A673 (cell line): Measurements from ENCODE around the gene TIMM13. TPM values are rescaled to one million over a fixed set of nuclear protein-coding genes. Genes with fewer than 3 reads are reported as not detected.
"Not testable (repeated sequence)": the region's sequence is repeated elsewhere in the genome, so short reads cannot be mapped to it uniquely, and the experiment has no call there.

ENCODE experiments used
- BruUV-seq: library from RNA; stranded (reverse); fragments of 400-500 nt; replicated peaks from 2 replicates; lab custom pipeline; 2021; lab: Mats Ljungman, UMichigan
- CTCF ChIA-PET: fragments of 300-600 bp; sonication (Branson Sonifier 250); formaldehyde crosslinking; loops from one replicate; lab custom pipeline; 2022; ENCODE audit warnings: antibody characterized with exemption; lab: Charles Lee
- POLR2A ChIA-PET: fragments of 300-600 bp; sonication (Branson Sonifier 250); formaldehyde crosslinking; loops from one replicate; lab custom pipeline; 2022; ENCODE audit warnings: antibody characterized with exemption; ENCODE audit not compliant: low non-redundant PET; lab: Charles Lee
- DNase-seq: peaks from one replicate; pipeline ENCODE4 v3.0.0-alpha.2; 2015; ENCODE audit warnings: low spot score
- H3K27ac ChIP-seq: fragments of 200-600 bp; sonication (generic); 2 replicates; pipeline ENCODE4 v1.5.1; 2016; ENCODE audit warnings: mixed run types, low read depth, mild to moderate bottlenecking, mixed read lengths, antibody characterized with exemption, low read length; ENCODE audit not compliant: poor library complexity, severe bottlenecking
- H3K27me3 ChIP-seq: fragments of 200-600 bp; sonication (generic); replicated peaks from 2 replicates; pipeline ENCODE4 v1.6.1; 2017; ENCODE audit warnings: mixed run types, low read depth, mild to moderate bottlenecking, mixed read lengths, antibody characterized with exemption, low read length; ENCODE audit not compliant: insufficient read depth, poor library complexity
- H3K36me3 ChIP-seq: fragments of 200-600 bp; sonication (generic); 2 replicates; pipeline ENCODE4 v1.6.1; 2016; ENCODE audit warnings: mixed run types, mild to moderate bottlenecking, mixed read lengths, antibody characterized with exemption, low read length; ENCODE audit not compliant: insufficient read depth, poor library complexity, severe bottlenecking
- H3K4me1 ChIP-seq: fragments of 200-600 bp; sonication (generic); 2 replicates; pipeline ENCODE4 v1.6.1; 2017; ENCODE audit warnings: mixed run types, mild to moderate bottlenecking, mixed read lengths, antibody characterized with exemption, low read length; ENCODE audit not compliant: insufficient read depth, poor library complexity, severe bottlenecking
- H3K4me3 ChIP-seq: fragments of 200-600 bp; sonication (generic); 2 replicates; pipeline ENCODE4 v1.5.1; 2016; ENCODE audit warnings: low read depth, mixed run types, mild to moderate bottlenecking, mixed read lengths, low read length; ENCODE audit not compliant: poor library complexity, severe bottlenecking
- H3K9me3 ChIP-seq: fragments of 200-600 bp; sonication (generic); 2 replicates; pipeline ENCODE4 v1.6.1; 2016; ENCODE audit warnings: mixed run types, low read depth, mild to moderate bottlenecking, mixed read lengths, antibody characterized with exemption, low read length; ENCODE audit not compliant: poor library complexity, severe bottlenecking
- EZH2 ChIP-seq: fragments of 200-600 bp; sonication (generic); IDR thresholded peaks from 2 replicates; pipeline ENCODE4 v1.6.1; 2017; ENCODE audit warnings: borderline replicate concordance, low read depth, mild to moderate bottlenecking, mixed read lengths, antibody characterized with exemption, low read length; ENCODE audit not compliant: poor library complexity, severe bottlenecking
- intact Hi-C: fragments of 100-400 bp; cut with micrococcal nuclease; formaldehyde crosslinking; loops from one replicate; pipeline ENCODE4 v1.10.0; 2022; ENCODE audit not compliant: unreplicated experiment
- total RNA-seq: library from RNA; stranded (reverse); gene quantifications from 2 replicates; pipeline ENCODE4 v1.2.3, GENCODE V29; 2021
- TF ChIP-seq, protein P1 (sequence below): fragments of 300-800, 200-600 bp; sonication (generic); conservative IDR thresholded peaks from 2 replicates; pipeline ENCODE4 v1.5.1; 2017; ENCODE audit warnings: low read depth, mild to moderate bottlenecking, antibody characterized with exemption, low read length, moderate library complexity, mixed read lengths

TIMM13 gene
- total RNA-seq, 1 experiment from 2014 or later: 213 TPM

- no peaks in the 10 kb centered on the region for H3K9me3 ChIP-seq
- no peaks in the 10 kb centered on the region for H3K27me3 ChIP-seq
- no TSS peak for BruUV-seq
- no peaks in the 10 kb centered on the region for H3K36me3 ChIP-seq
- no peak for DNase-seq
- intact Hi-C loops: no loop called here
- no peak overlapping the region for H3K27ac ChIP-seq
- TF ChIP-seq EZH2: no peak
- TF ChIP-seq, protein P1, sequence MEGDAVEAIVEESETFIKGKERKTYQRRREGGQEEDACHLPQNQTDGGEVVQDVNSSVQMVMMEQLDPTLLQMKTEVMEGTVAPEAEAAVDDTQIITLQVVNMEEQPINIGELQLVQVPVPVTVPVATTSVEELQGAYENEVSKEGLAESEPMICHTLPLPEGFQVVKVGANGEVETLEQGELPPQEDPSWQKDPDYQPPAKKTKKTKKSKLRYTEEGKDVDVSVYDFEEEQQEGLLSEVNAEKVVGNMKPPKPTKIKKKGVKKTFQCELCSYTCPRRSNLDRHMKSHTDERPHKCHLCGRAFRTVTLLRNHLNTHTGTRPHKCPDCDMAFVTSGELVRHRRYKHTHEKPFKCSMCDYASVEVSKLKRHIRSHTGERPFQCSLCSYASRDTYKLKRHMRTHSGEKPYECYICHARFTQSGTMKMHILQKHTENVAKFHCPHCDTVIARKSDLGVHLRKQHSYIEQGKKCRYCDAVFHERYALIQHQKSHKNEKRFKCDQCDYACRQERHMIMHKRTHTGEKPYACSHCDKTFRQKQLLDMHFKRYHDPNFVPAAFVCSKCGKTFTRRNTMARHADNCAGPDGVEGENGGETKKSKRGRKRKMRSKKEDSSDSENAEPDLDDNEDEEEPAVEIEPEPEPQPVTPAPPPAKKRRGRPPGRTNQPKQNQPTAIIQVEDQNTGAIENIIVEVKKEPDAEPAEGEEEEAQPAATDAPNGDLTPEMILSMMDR: no peak
- H3K4me1 ChIP-seq: no peaks in the 10 kb centered on the region
- POLR2A ChIA-PET: interaction anchor here (0.6 kb wide), 1 partner anchor 252 kb away, joined by 3 read pairs; no protein-coding TSS in a partner anchor
- CTCF ChIA-PET: no interaction called here
- H3K4me3 ChIP-seq: no peak overlapping the region
These were observed 19.1 kb downstream of the TIMM13 start for GRCh38 chr19:2408247-2408646.

DNA sequence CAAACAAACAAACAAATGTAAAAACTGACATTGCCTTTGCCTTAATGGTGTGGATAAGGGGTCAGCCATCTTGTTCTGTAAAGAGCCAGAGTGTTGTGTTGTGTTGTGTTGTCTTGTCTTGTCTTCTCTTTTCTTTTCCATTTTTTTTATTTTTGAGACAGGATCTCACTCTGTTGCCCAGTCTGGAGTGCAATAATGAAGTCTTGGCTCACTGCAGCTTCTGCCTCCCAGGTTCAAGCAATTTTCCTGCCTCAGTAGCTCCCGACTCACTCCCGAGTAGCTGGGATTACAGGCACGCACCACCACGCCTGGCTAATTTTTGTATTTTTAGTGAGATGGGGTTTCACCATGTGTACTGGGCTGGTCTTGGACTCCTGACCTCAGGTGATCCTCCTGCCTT lies 27.8 kb downstream of the TIMM13 start:
- no peaks in the 10 kb centered on the region for H3K27me3 ChIP-seq
- H3K4me1 ChIP-seq: no peaks in the 10 kb centered on the region
- intact Hi-C loops: loop anchor here (10.0 kb wide), 1 partner anchor 215 kb away; no protein-coding TSS in a partner anchor
- CTCF ChIA-PET: interaction anchor here (0.5 kb wide), 1 partner anchor 1085 kb away, joined by 8 read pairs; no protein-coding TSS in a partner anchor
- no peak overlapping the region for H3K27ac ChIP-seq
- POLR2A ChIA-PET: no interaction called here
- TF ChIP-seq EZH2: no peak
- TF ChIP-seq, protein P1: no peak
- no peak overlapping the region for H3K4me3 ChIP-seq
- BruUV-seq: no TSS peak
- no peaks in the 10 kb centered on the region for H3K9me3 ChIP-seq
- DNase-seq: no peak
- H3K36me3 ChIP-seq: no peaks in the 10 kb centered on the region

GRCh38 chr19:2398735-2399305 lies 28.6 kb downstream of the TIMM13 start:
- TF ChIP-seq EZH2: no peak
- TF ChIP-seq, protein P1: no peak
- intact Hi-C loops: loop anchor here (10.0 kb wide), 1 partner anchor 216 kb away; no protein-coding TSS in a partner anchor
- Histone ChIP-seq H3K4me1 (no peaks in the 10 kb centered on the region), H3K27me3 (no peaks in the 10 kb centered on the region), H3K27ac (no peak overlapping the region), H3K4me3 (no peak overlapping the region), H3K36me3 (no peaks in the 10 kb centered on the region), H3K9me3 (no peaks in the 10 kb centered on the region)
- no peak for DNase-seq
- POLR2A ChIA-PET: no interaction called here
- CTCF ChIA-PET: interaction anchor here (0.5 kb wide), 1 partner anchor 1086 kb away, joined by 8 read pairs; no protein-coding TSS in a partner anchor
- BruUV-seq: no TSS peak

GRCh38 chr19:2397173-2397572 lies 30.2 kb downstream of the TIMM13 start:
- intact Hi-C loops: loop anchor here (10.0 kb wide), 1 partner anchor 218 kb away; no protein-coding TSS in a partner anchor
- H3K9me3 ChIP-seq, H3K36me3 ChIP-seq, POLR2A ChIA-PET, H3K4me1 ChIP-seq, BruUV-seq, DNase-seq, H3K27me3 ChIP-seq, H3K4me3 ChIP-seq, H3K27ac ChIP-seq: not testable (repeated sequence)
- CTCF ChIA-PET: interaction anchor here (0.6 kb wide), 1 partner anchor 103 kb away, joined by 6 read pairs; no protein-coding TSS in a partner anchor

DNA sequence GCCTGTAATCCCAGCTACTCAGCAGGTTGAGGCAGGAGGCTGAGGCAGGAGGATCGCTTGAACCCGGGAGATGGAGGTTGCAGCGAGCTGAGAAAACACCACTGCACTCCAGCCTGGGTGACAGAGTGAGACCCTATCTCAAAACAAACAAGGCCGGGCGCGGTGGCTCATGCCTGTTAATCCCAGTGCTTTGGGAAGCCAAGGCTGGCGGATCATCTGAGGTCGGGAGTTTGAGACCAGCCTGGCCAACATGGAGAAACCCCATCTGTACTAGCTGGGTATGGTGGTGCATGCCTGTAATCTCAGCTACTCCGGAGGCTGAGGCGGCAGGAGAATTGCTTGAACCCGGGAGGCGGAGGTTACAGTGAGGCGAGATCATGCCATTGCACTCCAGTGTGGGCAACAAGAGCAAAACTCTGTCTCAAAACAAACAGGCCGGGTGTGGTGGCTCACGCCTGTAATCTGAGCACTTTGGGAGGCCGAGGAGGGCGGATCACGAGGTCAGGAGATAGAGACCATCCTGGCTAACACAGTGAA lies 32.0 kb downstream of the TIMM13 start:
- H3K9me3 ChIP-seq, BruUV-seq, DNase-seq, H3K4me3 ChIP-seq, CTCF ChIA-PET, H3K27me3 ChIP-seq, POLR2A ChIA-PET, H3K4me1 ChIP-seq, H3K27ac ChIP-seq, H3K36me3 ChIP-seq: not testable (repeated sequence)
- intact Hi-C loops: loop anchor here (10.0 kb wide), 1 partner anchor 219 kb away; no protein-coding TSS in a partner anchor
